Colonic mucosa (tissue), 4 donors: ENCODE measurements around the gene OXCT1. TPM values are rescaled to one million over a fixed set of nuclear protein-coding genes. Genes with fewer than 3 reads are reported as not detected.

Source experiments
- DNase-seq: peaks from one replicate; pipeline ENCODE4 v3.0.0-alpha.2; 2020
- H3K27ac ChIP-seq: fragments of 200-600 bp; one replicate; pipeline ENCODE4 v1.8.0; 2021
- H3K27me3 ChIP-seq: fragments of 200-600 bp; one replicate; pipeline ENCODE4 v1.8.0; 2021
- H3K36me3 ChIP-seq: fragments of 200-600 bp; one replicate; pipeline ENCODE4 v1.8.0; 2021
- H3K4me1 ChIP-seq: fragments of 200-600 bp; one replicate; pipeline ENCODE4 v1.8.0; 2021; ENCODE audit warnings: mild to moderate bottlenecking
- H3K4me3 ChIP-seq: fragments of 200-600 bp; one replicate; pipeline ENCODE4 v1.8.0; 2021
- H3K9ac ChIP-seq, 2 donors: one replicate each; pipeline ENCODE4 v1.7.0; 2013; ENCODE audit warnings: control low read depth in 2 of 2, low read depth in 2 of 2, low read length in 2 of 2
- H3K9me3 ChIP-seq: fragments of 200-600 bp; one replicate; pipeline ENCODE4 v1.8.0; 2021
- CTCF ChIP-seq: fragments of 200-600 bp; IDR thresholded peaks from one replicate; pipeline ENCODE4 v1.8.0; 2022; ENCODE audit warnings: antibody characterized with exemption, mild to moderate bottlenecking
- intact Hi-C: fragments of 100-400 bp; cut with DNase I; formaldehyde crosslinking; loops from one replicate; pipeline ENCODE4 v1.14.1; 2022
- total RNA-seq, 2 donors: library from RNA; stranded (reverse); fragmentation: NEBNext Ultra II Directional in 1 of 2; extraction: Animal tissue kit (Norgen Biotek cat#: 25700) in 1 of 2; gene quantifications; one replicate each; pipeline ENCODE4 v1.2.1, GENCODE V29; 2021
- donor health status: healthy.
- donor health status: DM: no; HTN: no; CAD: no.
- donor health status: DM: no; HTN: no; CAD: no.

OXCT1 gene
- total RNA-seq, 2 donors from 2014 or later = 23.8 to 31.3 TPM

GRCh38 chr5:41840251-41840650 lies 30.0 kb downstream of the OXCT1 start:
- intact Hi-C loops = loop anchor here (5.0 kb wide), 2 partner anchors 143 to 938 kb away; no protein-coding TSS in a partner anchor
- no peak overlapping the region for H3K27ac ChIP-seq
- no peaks in the 10 kb centered on the region for H3K27me3 ChIP-seq
- TF ChIP-seq CTCF = no peak
- H3K9ac ChIP-seq = no peak overlapping the region
- H3K4me1 ChIP-seq = no peaks in the 10 kb centered on the region
- H3K4me3 ChIP-seq = no peak overlapping the region
- no peak for DNase-seq
- no peaks in the 10 kb centered on the region for H3K9me3 ChIP-seq
- H3K36me3 ChIP-seq = no peaks in the 10 kb centered on the region

DNA sequence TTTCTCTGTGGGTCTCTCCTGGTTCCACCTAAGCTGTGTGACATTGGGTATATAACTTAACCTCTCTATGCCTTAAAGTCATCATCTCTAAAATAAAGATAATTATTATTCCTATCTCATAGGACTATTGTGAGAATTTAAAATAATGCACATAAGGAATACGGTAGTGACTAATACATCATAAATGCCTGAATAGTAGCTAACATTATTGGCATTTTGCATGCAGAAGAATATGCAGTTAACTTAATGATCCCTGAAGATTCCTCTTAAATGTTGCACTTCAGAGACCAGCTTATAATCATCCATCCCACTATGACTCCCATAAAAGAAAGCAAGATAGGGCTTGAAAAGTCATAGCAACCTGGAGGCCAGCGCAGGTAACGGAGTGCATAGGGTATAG lies 32.4 kb downstream of the OXCT1 start:
- Histone ChIP-seq H3K27ac (no peak overlapping the region), H3K27me3 (no peaks in the 10 kb centered on the region), H3K4me3 (no peak overlapping the region), H3K36me3 (no peaks in the 10 kb centered on the region), H3K4me1 (no peaks in the 10 kb centered on the region), H3K9ac (no peak overlapping the region), H3K9me3 (no peaks in the 10 kb centered on the region)
- intact Hi-C loops = loop anchor here (10.0 kb wide), 1 partner anchor 113 kb away; no protein-coding TSS in a partner anchor
- TF ChIP-seq CTCF = no peak
- DNase-seq = no peak

DNA sequence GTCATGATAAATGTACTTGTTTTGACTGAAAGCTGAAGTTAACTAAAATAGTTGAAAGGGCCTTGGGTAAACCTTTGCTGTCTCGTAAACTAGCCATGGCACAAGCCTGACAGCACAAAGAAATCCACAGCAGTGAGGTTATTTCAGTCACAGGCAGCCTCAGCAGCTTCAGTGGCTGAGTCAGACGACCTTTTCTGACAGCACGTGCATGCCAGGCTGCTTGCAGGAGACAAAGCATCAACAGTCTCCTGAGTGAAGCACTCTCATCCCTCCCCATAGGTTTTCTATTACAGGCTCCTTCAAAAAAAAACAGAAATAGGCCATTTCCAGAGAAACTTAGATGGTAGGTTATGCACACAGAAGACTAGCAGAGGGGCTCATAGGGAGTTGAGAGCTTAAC lies 34.6 kb downstream of the OXCT1 start:
- H3K27ac ChIP-seq = no peak overlapping the region
- DNase-seq = no peak

GRCh38 chr5:41834506-41834905 lies 35.7 kb downstream of the OXCT1 start:
- no peak overlapping the region for H3K9ac ChIP-seq
- H3K27ac ChIP-seq = no peak overlapping the region
- no peaks in the 10 kb centered on the region for H3K27me3 ChIP-seq
- intact Hi-C loops = loop anchor here (10.0 kb wide), 1 partner anchor 110 kb away; no protein-coding TSS in a partner anchor
- no peaks in the 10 kb centered on the region for H3K36me3 ChIP-seq
- DNase-seq = no peak
- no peaks in the 10 kb centered on the region for H3K9me3 ChIP-seq
- no peak overlapping the region for H3K4me3 ChIP-seq
- TF ChIP-seq CTCF = no peak
- H3K4me1 ChIP-seq = no peaks in the 10 kb centered on the region

More for the DNA sequence above, 34.6 kb downstream of the OXCT1 start:
- no peaks in the 10 kb centered on the region for H3K36me3 ChIP-seq
- H3K9ac ChIP-seq = no peak overlapping the region
- H3K27me3 ChIP-seq = no peaks in the 10 kb centered on the region
- H3K4me3 ChIP-seq = no peak overlapping the region
- no peaks in the 10 kb centered on the region for H3K4me1 ChIP-seq
- no peak for TF ChIP-seq CTCF
- no peaks in the 10 kb centered on the region for H3K9me3 ChIP-seq
- intact Hi-C loops = loop anchor here (10.0 kb wide), 1 partner anchor 111 kb away; no protein-coding TSS in a partner anchor

DNA sequence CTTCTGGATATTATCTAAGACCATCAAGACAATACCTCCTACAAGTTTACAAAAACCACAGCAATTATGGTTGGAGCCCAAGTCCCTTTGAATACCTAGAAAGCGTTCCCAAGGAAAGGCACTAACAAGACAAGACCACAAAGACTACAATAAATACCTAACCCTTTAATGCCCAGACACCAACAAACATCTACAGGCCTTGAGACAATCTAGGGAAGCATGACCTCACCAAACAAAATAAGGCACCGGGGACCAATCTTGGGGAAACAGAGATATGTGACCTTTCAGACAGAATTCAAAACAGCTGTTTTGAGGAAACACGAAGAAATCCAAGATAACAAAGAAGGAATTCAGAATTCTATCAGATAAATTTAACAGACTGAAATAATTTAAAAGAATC lies 37.8 kb downstream of the OXCT1 start:
- Histone ChIP-seq H3K9me3 (no peaks in the 10 kb centered on the region), H3K27ac (no peak overlapping the region), H3K36me3 (no peaks in the 10 kb centered on the region), H3K9ac (no peak overlapping the region), H3K27me3 (no peaks in the 10 kb centered on the region), H3K4me1 (no peaks in the 10 kb centered on the region), H3K4me3 (no peak overlapping the region)
- no peak for TF ChIP-seq CTCF
- no peak for DNase-seq
- intact Hi-C loops = loop anchor here (10.0 kb wide), 1 partner anchor 108 kb away; no protein-coding TSS in a partner anchor
